ENCODE data around the gene PABPC3.
A peak's percentile ranks its signal among the peaks of the same experiment; 100 is the strongest.

The PABPC3 gene

GRCh38 chr13:25111585-25111956, 15.6 kb downstream of the PABPC3 start:
- DNase-seq (ENCODE audit: low read depth): no peak

- DNase-seq (ENCODE audit: low read depth): no peak
These were observed 16.8 kb downstream of the PABPC3 start for GRCh38 chr13:25112695-25113255.

GRCh38 chr13:25114220-25114619, 18.3 kb downstream of the PABPC3 start:
- DNase-seq (ENCODE audit: low read depth): peak; percentile 1

GRCh38 chr13:25116044-25116443, 20.1 kb downstream of the PABPC3 start:
- DNase-seq (ENCODE audit: low read depth): no peak

GRCh38 chr13:25117312-25117711, 21.4 kb downstream of the PABPC3 start:
- DNase-seq (ENCODE audit: low read depth): no peak

GRCh38 chr13:25118378-25118905, 22.5 kb downstream of the PABPC3 start:
- DNase-seq (ENCODE audit: low read depth): no peak

GRCh38 chr13:25130944-25131343, 35.0 kb downstream of the PABPC3 start:
- DNase-seq (ENCODE audit: low read depth): no peak

GRCh38 chr13:25131881-25132420, 36.0 kb downstream of the PABPC3 start:
- DNase-seq (ENCODE audit: low read depth): no peak

GRCh38 chr13:25132751-25133390, 36.9 kb downstream of the PABPC3 start:
- no peak for DNase-seq (ENCODE audit: low read depth)

GRCh38 chr13:25135896-25136295, 40.0 kb downstream of the PABPC3 start:
- no peak for DNase-seq (ENCODE audit: low read depth)

GRCh38 chr13:25136880-25137787, 41.2 kb downstream of the PABPC3 start:
- no peak for DNase-seq (ENCODE audit: low read depth)

GRCh38 chr13:25137788-25138115, 41.8 kb downstream of the PABPC3 start:
- no peak for DNase-seq (ENCODE audit: low read depth)

- no peak for DNase-seq (ENCODE audit: low read depth)
These were observed 45.1 kb downstream of the PABPC3 start for GRCh38 chr13:25141042-25141441.

- no peak for DNase-seq (ENCODE audit: low read depth)
These were observed 47.8 kb downstream of the PABPC3 start for GRCh38 chr13:25143706-25144105.

- no peak for DNase-seq (ENCODE audit: low read depth)
These were observed 51.9 kb downstream of the PABPC3 start for GRCh38 chr13:25147638-25148401.

GRCh38 chr13:25148402-25148771, 52.5 kb downstream of the PABPC3 start:
- DNase-seq (ENCODE audit: low read depth): no peak
